ENCODE data around the gene FGD6. TPM values are rescaled to one million over a fixed set of nuclear protein-coding genes. Genes with fewer than 3 reads are reported as not detected.
"Not testable (repeated sequence)": the region's sequence is repeated elsewhere in the genome, so short reads cannot be mapped to it uniquely, and the experiment has no call there.

The FGD6 gene
- total RNA-seq, 1 experiment from 2014 or later = 42.5 TPM

DNA sequence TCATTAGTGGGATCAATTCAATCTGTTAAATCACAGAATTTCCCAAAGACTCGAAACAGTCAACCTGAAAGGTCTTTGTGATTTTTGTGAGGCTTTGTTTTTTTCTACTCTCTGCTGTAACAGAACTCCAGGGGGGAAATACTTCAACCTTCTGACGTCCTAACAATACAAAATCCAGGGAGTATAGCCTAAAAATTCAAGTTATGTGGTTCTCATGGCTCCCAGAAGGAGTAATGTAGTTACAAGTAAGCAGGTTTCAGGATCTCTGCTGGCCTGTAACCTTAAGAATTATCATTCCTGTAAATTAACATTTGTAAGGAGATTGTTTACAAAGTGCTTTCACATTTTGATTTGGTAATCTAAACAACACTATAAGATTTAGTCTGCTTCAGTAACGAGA lies 40.3 kb upstream of the FGD6 start:
- Histone ChIP-seq H3K27ac (ENCODE audit: low read length) (no peak overlapping the region), H3K27me3 (ENCODE audit: low read length) (no peaks in the 10 kb centered on the region), H3K9me3 (ENCODE audit: low read length) (no peaks in the 10 kb centered on the region), H3K9me2 (replicated peaks; ENCODE audit: insufficient read depth, low read length) (no peaks in the 10 kb centered on the region), H3K4me3 (ENCODE audit: low read length) (no peak overlapping the region), H3K4me2 (ENCODE audit: low read depth, low read length, poor library complexity, severe bottlenecking) (no peak overlapping the region), H3K79me2 (ENCODE audit: low read length) (peaks cover 81% of the 10 kb centered on the region), H3K4me1 (ENCODE audit: low read length) (no peaks in the 10 kb centered on the region), H2AFZ (ENCODE audit: low read length) (no peak overlapping the region), H4K20me1 (ENCODE audit: insufficient read depth, low read depth, low read length) (no peaks in the 10 kb centered on the region), H3K36me3 (ENCODE audit: insufficient read depth, low read length) (peaks cover 60% of the 10 kb centered on the region), H3K9ac (ENCODE audit: low read length) (no peak overlapping the region)
- DNase-seq = no peak

DNA sequence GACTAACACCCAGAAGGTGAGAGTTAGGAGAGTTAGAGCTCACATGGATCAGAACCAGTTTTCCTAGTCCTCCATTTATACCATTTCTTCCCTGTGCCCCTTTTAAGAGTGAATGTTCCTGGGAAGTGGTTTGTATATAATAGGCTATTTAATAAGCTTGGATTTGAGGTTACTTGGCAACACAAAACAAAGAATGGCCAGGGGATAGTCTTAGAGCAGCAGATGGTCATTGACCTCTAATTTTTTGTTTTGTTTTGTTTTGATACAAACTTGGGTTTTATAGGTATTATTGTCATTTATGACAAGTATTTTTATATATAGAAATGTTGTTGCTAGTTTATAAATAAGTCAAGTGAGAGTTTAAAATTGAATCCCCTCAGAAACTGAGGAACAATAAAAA lies 36.1 kb upstream of the FGD6 start:
- Histone ChIP-seq H3K4me1 (ENCODE audit: low read length) (peaks cover 13% of the 10 kb centered on the region), H2AFZ (ENCODE audit: low read length) (no peak overlapping the region), H3K36me3 (ENCODE audit: insufficient read depth, low read length) (peaks cover 51% of the 10 kb centered on the region), H3K27ac (ENCODE audit: low read length) (no peak overlapping the region), H3K9me2 (replicated peaks; ENCODE audit: insufficient read depth, low read length) (no peaks in the 10 kb centered on the region), H3K4me2 (ENCODE audit: low read depth, low read length, poor library complexity, severe bottlenecking) (no peak overlapping the region), H3K9me3 (ENCODE audit: low read length) (no peaks in the 10 kb centered on the region), H4K20me1 (ENCODE audit: insufficient read depth, low read depth, low read length) (no peaks in the 10 kb centered on the region), H3K79me2 (ENCODE audit: low read length) (peaks cover 85% of the 10 kb centered on the region), H3K9ac (ENCODE audit: low read length) (no peak overlapping the region), H3K4me3 (ENCODE audit: low read length) (no peak overlapping the region), H3K27me3 (ENCODE audit: low read length) (no peaks in the 10 kb centered on the region)
- DNase-seq = no peak

DNA sequence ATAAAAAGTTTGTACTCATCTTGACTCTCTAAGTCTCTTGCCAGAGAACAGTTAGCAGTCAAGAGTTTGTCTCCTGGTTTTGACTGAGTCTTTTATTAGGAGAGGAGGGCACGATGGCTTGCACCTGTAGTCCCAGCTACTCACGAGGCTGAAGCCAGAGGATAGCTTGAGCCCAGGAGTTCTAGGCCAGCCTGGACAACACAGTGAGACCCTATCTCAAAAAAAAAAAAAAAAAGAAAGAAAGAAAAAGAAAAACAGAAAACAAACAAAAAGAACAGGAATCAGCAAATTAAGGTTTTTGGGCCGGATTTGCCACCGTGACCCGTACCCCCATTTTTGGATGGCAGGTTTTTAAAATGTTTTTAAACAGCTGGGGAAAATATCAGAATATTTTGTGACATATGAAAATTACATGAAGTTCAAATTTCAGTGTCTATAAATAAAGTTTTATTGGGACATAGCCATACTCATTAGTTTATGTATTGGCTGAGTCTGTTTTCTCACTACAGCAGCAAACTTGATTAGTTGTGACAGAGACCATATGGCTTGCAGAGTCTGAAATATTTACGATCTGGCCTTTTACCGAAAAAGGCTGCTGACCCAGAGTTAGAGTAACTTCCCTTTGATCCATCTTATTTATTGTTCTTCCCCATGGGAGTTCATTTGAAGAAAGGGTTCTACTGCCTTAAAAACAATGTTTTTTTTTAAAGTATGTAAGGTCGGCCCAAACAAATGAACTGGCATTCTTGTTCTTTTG lies 31.5 kb upstream of the FGD6 start:
- Histone ChIP-seq H3K4me2 (ENCODE audit: low read depth, low read length, poor library complexity, severe bottlenecking) (no peak overlapping the region), H3K4me1 (ENCODE audit: low read length) (peaks cover 58% of the 10 kb centered on the region), H4K20me1 (ENCODE audit: insufficient read depth, low read depth, low read length) (no peaks in the 10 kb centered on the region), H3K79me2 (ENCODE audit: low read length) (peaks cover 96% of the 10 kb centered on the region), H3K4me3 (ENCODE audit: low read length) (no peak overlapping the region), H3K9me3 (ENCODE audit: low read length) (no peaks in the 10 kb centered on the region), H2AFZ (ENCODE audit: low read length) (no peak overlapping the region), H3K27ac (ENCODE audit: low read length) (peak overlapping the region; percentile 79), H3K27me3 (ENCODE audit: low read length) (no peaks in the 10 kb centered on the region), H3K9me2 (replicated peaks; ENCODE audit: insufficient read depth, low read length) (no peaks in the 10 kb centered on the region), H3K9ac (ENCODE audit: low read length) (no peak overlapping the region), H3K36me3 (ENCODE audit: insufficient read depth, low read length) (peaks cover 31% of the 10 kb centered on the region; the same call in 1 of the 2 replicates)
- DNase-seq = no peak

DNA sequence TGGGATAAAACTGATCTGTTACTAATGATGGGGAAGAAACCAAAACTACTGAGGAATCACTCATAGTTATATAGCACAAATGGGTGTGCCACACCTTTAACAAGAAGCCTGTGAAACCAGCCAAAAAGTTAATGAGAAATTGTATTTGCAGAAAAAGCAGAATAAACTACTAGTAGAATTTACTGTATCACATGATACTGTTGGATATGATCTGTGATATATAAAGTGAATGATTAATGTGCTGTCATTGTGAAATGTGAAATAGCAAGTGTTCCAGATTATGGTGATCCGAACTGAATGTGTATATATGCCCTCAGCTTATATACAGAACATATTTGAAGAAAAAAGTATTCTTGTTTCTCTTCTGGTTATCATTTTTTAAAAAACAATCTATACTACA lies 30.8 kb upstream of the FGD6 start:
- peaks cover 58% of the 10 kb centered on the region for H3K4me1 ChIP-seq (ENCODE audit: low read length)
- no peak overlapping the region for H3K4me3 ChIP-seq (ENCODE audit: low read length)
- no peaks in the 10 kb centered on the region for H4K20me1 ChIP-seq (ENCODE audit: insufficient read depth, low read depth, low read length)
- no peaks in the 10 kb centered on the region for H3K27me3 ChIP-seq (ENCODE audit: low read length)
- no peak for DNase-seq
- H3K4me2 ChIP-seq (ENCODE audit: low read depth, low read length, poor library complexity, severe bottlenecking) = peak overlapping the region; percentile 51
- no peak overlapping the region for H3K9ac ChIP-seq (ENCODE audit: low read length)
- H3K79me2 ChIP-seq (ENCODE audit: low read length) = peaks cover 96% of the 10 kb centered on the region
- H3K9me3 ChIP-seq (ENCODE audit: low read length) = no peaks in the 10 kb centered on the region
- H3K9me2 ChIP-seq (replicated peaks; ENCODE audit: insufficient read depth, low read length) = no peaks in the 10 kb centered on the region
- peak overlapping the region; percentile 79 for H3K27ac ChIP-seq (ENCODE audit: low read length)
- H2AFZ ChIP-seq (ENCODE audit: low read length) = no peak overlapping the region
- H3K36me3 ChIP-seq (ENCODE audit: insufficient read depth, low read length) = peaks cover 29% of the 10 kb centered on the region; the same call in 1 of the 2 replicates

DNA sequence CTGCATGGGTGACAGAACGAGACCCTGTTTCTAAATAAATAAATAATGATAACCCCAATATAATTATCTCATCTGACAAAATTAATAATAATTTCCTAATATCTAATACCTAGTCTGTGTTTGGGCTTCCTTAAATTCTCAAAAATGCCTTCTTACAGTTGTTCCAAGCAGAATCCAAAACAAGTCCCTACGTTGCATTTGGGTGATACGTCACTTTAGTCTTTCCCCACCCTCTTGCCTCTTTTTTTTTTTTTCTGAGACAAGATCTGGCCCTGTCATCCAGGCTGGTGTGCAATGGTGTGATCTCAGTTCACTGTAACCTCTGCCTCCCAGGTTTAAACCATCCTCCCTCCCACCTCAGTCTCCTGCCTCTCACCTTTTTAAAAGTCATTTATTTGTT lies 27.1 kb upstream of the FGD6 start:
- H3K9ac ChIP-seq (ENCODE audit: low read length) = no peak overlapping the region
- H3K36me3 ChIP-seq (ENCODE audit: insufficient read depth, low read length) = peaks cover 31% of the 10 kb centered on the region; the same call in 1 of the 2 replicates
- H3K79me2 ChIP-seq (ENCODE audit: low read length) = peaks cover 100% of the 10 kb centered on the region
- peaks cover 55% of the 10 kb centered on the region for H3K4me1 ChIP-seq (ENCODE audit: low read length)
- H3K4me2 ChIP-seq (ENCODE audit: low read depth, low read length, poor library complexity, severe bottlenecking) = no peak overlapping the region
- H4K20me1 ChIP-seq (ENCODE audit: insufficient read depth, low read depth, low read length) = no peaks in the 10 kb centered on the region
- no peaks in the 10 kb centered on the region for H3K27me3 ChIP-seq (ENCODE audit: low read length)
- no peak overlapping the region for H3K27ac ChIP-seq (ENCODE audit: low read length)
- H3K4me3 ChIP-seq (ENCODE audit: low read length) = no peak overlapping the region
- H3K9me3 ChIP-seq (ENCODE audit: low read length) = no peaks in the 10 kb centered on the region
- no peak overlapping the region for H2AFZ ChIP-seq (ENCODE audit: low read length)
- H3K9me2 ChIP-seq (replicated peaks; ENCODE audit: insufficient read depth, low read length) = no peaks in the 10 kb centered on the region
- DNase-seq = no peak

DNA sequence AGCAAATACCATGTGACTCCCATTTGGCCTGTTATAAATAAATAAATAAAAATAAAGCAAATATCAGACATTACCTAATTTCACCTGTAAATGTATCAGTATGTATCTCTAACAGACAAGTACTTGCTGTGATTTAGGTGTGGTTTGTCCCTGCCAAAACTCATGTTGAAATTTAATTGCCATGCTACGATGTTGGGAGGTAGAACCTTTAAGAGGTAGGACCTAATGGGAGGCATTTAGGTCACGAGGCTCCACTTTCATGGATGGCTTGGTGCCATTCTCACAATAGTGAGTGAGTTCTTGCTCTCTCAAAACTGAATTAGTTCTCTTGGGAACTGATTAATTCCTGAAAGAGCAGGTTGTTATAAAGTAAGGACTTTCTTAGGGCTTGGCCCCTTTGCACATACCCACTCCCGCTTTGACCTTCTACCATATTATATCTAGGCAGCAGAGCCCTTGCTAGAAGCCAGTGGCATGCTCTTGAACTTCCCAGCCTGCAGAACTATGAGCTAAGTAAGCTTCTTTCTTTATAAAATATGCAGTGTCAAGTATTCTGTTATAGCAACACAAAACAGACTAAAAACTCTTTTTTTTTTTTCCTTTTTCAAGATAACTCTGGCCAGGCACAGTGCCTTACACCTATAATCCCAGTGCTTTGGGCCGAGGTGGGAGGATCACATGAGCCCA lies 26.4 kb upstream of the FGD6 start:
- H3K9ac ChIP-seq (ENCODE audit: low read length) = no peak overlapping the region
- H2AFZ ChIP-seq (ENCODE audit: low read length) = no peak overlapping the region
- peaks cover 100% of the 10 kb centered on the region for H3K79me2 ChIP-seq (ENCODE audit: low read length)
- no peak overlapping the region for H3K4me3 ChIP-seq (ENCODE audit: low read length)
- H4K20me1 ChIP-seq (ENCODE audit: insufficient read depth, low read depth, low read length) = no peaks in the 10 kb centered on the region
- H3K9me3 ChIP-seq (ENCODE audit: low read length) = no peaks in the 10 kb centered on the region
- H3K9me2 ChIP-seq (replicated peaks; ENCODE audit: insufficient read depth, low read length) = no peaks in the 10 kb centered on the region
- no peaks in the 10 kb centered on the region for H3K27me3 ChIP-seq (ENCODE audit: low read length)
- peaks cover 50% of the 10 kb centered on the region for H3K4me1 ChIP-seq (ENCODE audit: low read length)
- H3K36me3 ChIP-seq (ENCODE audit: insufficient read depth, low read length) = peaks cover 34% of the 10 kb centered on the region; the same call in 1 of the 2 replicates
- DNase-seq = no peak
- no peak overlapping the region for H3K27ac ChIP-seq (ENCODE audit: low read length)
- H3K4me2 ChIP-seq (ENCODE audit: low read depth, low read length, poor library complexity, severe bottlenecking) = no peak overlapping the region

DNA sequence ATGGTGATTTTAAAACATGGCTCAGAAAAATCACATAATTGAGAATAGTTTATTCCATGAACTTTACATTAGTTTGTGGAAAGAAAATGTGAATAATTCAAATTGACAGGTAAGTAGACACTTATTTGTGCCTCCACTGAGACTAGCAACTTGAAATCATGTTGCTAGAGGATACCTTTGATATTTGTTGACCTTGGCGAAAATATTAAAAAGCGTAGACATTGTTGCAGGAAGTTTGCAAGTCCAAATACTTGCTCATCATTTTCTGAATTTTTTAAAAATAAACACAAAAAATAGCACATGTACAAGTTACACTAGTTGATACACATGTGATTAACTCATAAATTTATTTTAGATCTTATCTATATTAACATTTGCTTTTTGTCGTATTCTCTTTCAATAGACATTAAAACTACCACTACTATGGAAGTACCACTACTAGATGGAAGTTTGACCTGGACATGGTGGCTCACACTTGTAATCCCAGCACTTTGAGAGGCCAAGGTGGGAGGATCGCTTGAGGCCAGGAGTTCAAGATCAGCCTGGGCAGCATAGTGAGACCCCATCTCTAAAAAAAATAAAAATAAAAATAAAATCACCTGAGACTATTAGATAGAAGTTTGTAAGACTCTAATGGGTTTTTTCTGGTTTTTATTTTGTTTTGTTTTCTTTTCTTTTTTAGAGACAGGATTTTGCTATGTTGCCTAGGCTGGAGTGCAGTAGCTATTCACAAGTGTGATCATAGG lies 24.7 kb upstream of the FGD6 start:
- Histone ChIP-seq H3K4me2 (ENCODE audit: low read depth, low read length, poor library complexity, severe bottlenecking) (no peak overlapping the region), H3K9ac (ENCODE audit: low read length) (no peak overlapping the region), H4K20me1 (ENCODE audit: insufficient read depth, low read depth, low read length) (0 out of 2 replicates have a peak, but pooled peaks cover 6% of the 10 kb centered on the region), H3K9me3 (ENCODE audit: low read length) (no peaks in the 10 kb centered on the region), H3K4me3 (ENCODE audit: low read length) (no peak overlapping the region), H2AFZ (ENCODE audit: low read length) (no peak overlapping the region), H3K27me3 (ENCODE audit: low read length) (no peaks in the 10 kb centered on the region), H3K4me1 (ENCODE audit: low read length) (peaks cover 47% of the 10 kb centered on the region), H3K9me2 (replicated peaks; ENCODE audit: insufficient read depth, low read length) (no peaks in the 10 kb centered on the region), H3K36me3 (ENCODE audit: insufficient read depth, low read length) (peaks cover 35% of the 10 kb centered on the region; the same call in 1 of the 2 replicates), H3K27ac (ENCODE audit: low read length) (no peak overlapping the region), H3K79me2 (ENCODE audit: low read length) (peaks cover 100% of the 10 kb centered on the region)
- DNase-seq = no peak

DNA sequence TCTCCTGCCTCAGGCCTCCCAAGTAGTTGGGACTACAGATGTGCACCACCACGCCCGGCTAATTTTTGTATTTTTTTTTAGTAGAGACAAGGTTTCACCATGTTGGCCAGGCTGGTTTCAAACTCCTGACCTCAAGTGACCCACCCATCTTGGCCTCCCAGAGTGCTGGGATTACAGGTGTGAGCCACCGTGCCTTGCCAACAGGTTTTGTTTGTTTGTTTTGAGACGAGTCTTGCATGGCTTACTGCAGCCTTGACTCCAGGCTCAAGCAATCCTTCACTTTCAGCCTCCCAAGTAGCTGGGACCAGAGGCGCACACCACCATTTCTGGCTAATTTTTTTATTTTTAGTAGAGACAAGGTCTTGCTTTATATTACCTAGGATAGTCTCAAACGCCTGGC lies 23.9 kb upstream of the FGD6 start:
- not testable (repeated sequence) for H3K4me3 ChIP-seq (ENCODE audit: low read length); H4K20me1 ChIP-seq (ENCODE audit: insufficient read depth, low read depth, low read length); H3K4me2 ChIP-seq (ENCODE audit: low read depth, low read length, poor library complexity, severe bottlenecking); H3K27me3 ChIP-seq (ENCODE audit: low read length); H3K27ac ChIP-seq (ENCODE audit: low read length); H2AFZ ChIP-seq (ENCODE audit: low read length); H3K9me2 ChIP-seq (replicated peaks; ENCODE audit: insufficient read depth, low read length); H3K9me3 ChIP-seq (ENCODE audit: low read length); H3K9ac ChIP-seq (ENCODE audit: low read length); DNase-seq
- Histone ChIP-seq H3K36me3 (ENCODE audit: insufficient read depth, low read length) (peaks cover 35% of the 10 kb centered on the region; the same call in 1 of the 2 replicates), H3K4me1 (ENCODE audit: low read length) (peaks cover 39% of the 10 kb centered on the region), H3K79me2 (ENCODE audit: low read length) (peaks cover 100% of the 10 kb centered on the region)

Measured in Karpas-422 (cell line).